Stimulated activated naive CD8-positive, alpha-beta T cell treated with anti-CD3 and anti-CD28 coated beads, Interleukin-15, Interleukin-2, amounts not matched to agents 100 U/mL and 50 U/mL, for 24 hours (primary cell): ENCODE data around the gene WDFY3.
"Not testable (repeated sequence)": the region's sequence is repeated elsewhere in the genome, so short reads cannot be mapped to it uniquely, and the experiment has no call there.

ENCODE experiments used
- ATAC-seq: fragments of 150-1000 bp; cut with Tn5 transposase; one replicate; pipeline ENCODE4 v1.10.0; 2021
- DNase-seq: peaks from one replicate; pipeline ENCODE4 v3.0.0; 2021

Gene WDFY3

DNA sequence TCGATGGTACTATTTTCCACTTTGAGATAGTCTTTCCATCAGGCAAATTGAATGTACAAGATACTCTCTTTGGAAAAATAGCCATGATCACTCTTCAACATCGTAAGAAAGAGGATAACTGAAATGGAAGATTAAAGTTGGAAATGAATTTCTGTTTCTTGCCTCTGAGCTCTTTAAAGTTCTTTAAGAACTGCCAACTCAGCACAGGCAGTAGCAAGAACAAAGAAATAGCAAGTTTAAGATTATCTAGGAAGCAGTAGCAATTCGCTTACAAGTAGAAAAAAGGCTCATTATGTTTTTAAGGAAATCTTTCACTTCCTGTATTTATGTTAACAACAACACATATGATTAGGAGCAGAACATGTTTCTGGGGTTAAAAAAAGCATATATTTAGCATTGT is 255.9 kb downstream of the WDFY3 start:
- no peak for DNase-seq
- no peak for ATAC-seq

DNA sequence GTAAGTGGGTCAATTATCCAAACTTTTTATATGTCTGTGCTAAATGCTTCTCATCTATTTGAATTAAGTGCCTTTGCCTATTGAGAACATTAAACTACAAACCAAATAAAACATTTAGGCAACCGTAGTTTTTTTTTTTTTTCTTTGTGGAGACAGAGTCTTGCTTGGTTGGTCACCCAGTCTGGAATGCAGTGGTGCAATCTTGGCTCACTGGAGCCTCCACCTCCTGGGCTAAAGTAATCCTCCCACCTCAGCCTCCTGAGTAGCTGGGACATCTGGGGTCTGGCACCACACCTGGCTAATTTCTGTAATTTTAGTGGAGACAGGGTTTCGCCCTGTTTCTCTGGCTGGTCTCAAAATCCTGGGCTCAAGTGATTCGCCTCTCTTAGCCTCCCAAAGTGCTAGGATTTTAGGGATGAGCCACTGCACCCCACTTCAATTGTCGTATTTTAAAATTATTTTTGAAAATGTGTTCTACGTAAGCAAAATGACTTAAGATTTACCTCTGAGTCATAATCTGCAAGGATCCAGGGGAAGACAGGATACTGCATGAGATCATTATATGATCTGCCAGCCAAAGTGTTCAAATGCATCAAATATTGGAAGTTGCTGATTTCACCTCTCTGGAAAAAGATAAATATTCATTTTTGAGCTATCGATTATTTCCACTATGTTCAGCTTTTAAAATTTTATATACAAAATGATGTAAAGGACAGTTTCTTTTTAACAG is 257.9 kb downstream of the WDFY3 start:
- no peak for ATAC-seq
- DNase-seq = no peak

DNA sequence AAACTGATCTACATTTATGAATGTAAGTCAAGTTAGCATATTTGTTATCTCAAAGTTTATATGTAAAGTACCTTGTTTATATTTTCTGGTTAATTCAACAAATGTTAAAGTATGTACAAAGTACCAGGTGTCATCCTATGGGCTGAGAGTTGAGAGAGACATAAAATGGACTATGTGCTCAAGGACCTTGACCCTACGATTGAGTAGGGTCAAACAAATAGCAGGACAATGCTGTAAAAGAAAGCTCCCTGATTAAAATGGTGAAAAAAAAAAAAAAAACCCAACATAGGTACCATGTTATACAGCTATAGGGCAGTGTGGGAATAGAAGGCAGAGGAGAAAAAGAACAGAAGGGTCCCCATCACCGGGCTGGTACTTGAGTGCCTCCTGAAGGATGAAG is 260.2 kb downstream of the WDFY3 start:
- no peak for DNase-seq

DNA sequence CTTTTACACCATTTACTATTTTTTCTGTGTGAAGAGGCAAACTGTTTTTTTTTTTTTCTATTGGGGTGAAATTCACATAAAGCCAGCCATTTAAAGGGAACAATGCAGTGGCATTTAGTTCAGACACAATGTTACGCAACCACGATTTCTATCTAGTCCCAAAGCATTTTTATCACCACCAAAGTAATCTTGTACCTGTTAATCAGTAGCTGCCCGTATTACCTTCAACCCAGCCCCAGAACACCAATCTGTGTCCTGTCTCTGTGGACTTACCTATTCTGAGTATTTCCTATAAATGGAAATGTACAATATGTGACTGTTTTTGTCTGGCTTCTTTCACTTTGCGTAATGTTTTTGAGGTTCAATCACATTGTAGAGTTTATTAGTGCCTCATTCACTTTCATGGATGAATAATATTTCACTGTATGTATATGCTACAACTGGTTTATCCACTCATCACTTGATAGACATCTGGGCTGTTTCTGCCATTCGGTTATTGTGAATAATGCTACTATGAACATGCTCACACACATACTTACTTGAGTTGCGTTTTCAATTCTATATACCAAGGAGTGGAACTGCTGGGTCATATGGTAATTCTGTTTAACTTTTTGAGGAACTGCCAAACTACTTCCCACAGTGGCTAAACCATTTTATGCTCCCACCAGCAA is 267.4 kb downstream of the WDFY3 start:
- no peak for ATAC-seq

More for the DNA sequence above, 260.2 kb downstream of the WDFY3 start:
- ATAC-seq = no peak

DNA sequence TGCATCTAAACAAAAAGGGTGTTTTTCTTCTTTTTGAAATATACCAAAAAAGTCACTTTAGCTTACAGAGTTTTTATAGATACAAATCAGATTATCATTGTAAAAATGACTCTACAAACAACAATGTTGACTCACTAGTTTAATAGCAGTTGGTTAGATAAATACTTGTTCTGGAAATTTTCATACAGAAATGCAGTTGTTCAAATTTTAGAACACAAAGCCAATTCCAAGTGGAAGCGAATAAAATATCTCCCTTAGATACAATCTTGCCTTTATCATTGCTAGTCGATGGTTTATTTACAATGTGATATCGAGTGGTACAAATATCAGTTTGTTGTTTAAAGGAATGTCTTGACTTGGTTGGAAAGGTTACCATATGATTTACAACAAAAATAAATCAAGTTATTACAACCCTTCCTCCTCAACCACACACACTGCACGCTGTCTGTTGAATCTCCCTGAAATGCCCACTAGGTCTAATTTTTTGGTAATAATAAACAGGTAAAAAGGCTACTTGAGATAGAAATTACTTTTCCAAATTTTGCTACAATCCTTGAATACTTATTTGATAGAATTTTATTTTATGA is 268.8 kb downstream of the WDFY3 start:
- DNase-seq = no peak

More for the DNA sequence above, 267.4 kb downstream of the WDFY3 start:
- DNase-seq = no peak

DNA sequence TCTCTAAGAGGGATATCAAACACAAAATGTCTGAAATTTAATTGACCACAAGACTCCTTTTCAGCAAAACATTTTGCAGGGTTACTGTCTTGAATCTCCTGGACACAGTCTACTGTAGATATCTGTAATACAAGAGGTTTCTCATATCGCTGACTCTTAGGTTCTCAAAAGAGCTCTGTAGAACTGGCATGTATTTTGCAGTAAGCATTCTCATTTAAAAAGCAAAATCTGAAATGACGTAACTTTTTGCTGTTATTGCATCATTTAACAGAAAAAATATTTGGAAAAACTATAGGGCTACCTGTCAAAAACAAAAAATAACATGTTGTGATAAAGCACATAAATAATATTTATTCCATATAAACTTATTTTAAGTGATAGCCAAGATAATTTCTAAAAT is 269.3 kb downstream of the WDFY3 start:
- DNase-seq (no peak), ATAC-seq (no peak)

More for the DNA sequence above, 268.8 kb downstream of the WDFY3 start:
- ATAC-seq = no peak

DNA sequence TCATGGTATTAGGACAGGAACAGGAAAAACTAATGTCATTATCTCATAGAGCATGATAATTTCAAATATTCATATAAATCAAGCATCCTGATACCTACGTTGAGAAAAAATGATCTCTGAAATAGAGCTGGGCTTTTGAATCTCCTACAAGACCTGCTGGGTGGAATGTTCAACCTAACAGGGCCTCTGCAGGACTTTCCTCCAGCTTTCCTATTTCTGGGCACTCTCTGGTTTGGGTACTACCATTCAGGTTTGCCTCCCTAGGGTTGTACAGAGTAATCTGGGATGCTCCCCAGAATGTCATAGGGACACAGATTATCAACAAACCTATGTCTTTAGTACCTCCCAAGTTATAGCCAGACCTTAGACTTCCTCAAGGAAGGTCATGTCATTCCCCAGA is 274.7 kb downstream of the WDFY3 start:
- no peak for ATAC-seq
- DNase-seq = no peak

DNA sequence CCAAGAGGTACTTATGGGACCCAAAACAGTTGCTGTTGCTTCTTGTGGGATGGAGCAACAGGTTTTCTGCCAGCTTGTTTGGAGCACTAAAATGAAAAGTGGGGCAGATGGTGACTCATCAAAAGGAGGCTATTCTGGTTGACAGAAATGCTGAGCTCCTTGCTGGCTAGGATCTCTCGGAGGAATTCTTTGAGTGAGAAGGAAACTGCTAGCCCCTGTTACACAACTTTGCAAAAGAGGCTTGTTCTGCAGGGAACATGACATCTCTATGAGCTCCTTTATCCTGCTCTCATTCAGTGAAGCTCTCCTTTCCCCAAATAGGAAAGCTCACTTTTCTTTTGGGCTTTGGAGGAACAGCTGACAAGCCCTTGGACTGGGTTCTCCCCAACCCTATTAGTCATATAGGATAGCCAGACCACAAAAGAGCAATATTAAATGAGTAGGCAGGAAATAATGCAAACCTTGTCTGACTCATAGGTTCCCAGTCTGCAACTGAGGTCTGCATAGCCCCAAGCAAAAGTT is 275.3 kb downstream of the WDFY3 start:
- DNase-seq (no peak), ATAC-seq (peak; percentile 76)

DNA sequence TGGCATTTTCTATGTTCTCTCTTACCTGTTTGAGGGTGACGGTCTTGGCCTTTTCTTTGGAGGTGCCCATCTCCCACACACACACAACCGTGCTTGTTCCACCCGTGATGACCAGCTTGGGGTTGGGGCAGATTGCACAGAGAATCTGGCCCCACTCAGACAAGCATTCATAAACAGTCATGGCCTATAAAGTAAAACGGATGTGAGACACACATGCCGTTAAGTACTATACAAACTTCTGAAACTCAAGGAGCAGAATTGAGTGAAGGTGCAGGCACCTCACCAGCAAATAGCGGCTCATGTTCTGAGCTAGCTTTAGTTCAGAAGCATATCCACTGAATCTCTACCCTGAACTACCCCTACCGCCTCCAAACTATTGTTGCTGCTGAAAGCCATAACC is 276.0 kb downstream of the WDFY3 start:
- DNase-seq (no peak), ATAC-seq (no peak)

DNA sequence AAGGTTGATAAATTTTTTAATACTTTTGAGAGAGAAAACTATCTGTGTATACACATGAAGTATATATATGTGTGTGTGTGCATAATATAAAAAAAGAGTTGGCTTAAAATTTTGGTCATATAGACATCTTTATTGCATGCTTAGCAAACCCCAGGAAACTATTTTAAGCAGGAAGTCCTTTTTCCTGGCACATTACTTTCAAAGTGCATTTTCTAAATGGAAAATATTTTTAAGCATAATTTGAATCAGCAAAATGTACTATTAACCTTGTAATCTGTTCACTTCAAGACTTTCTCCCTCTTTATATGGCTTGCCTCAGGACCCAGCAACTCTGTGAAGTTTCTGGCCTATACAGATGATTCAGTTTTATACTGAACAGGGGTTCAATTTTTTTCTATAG is 277.3 kb downstream of the WDFY3 start:
- DNase-seq = no peak

DNA sequence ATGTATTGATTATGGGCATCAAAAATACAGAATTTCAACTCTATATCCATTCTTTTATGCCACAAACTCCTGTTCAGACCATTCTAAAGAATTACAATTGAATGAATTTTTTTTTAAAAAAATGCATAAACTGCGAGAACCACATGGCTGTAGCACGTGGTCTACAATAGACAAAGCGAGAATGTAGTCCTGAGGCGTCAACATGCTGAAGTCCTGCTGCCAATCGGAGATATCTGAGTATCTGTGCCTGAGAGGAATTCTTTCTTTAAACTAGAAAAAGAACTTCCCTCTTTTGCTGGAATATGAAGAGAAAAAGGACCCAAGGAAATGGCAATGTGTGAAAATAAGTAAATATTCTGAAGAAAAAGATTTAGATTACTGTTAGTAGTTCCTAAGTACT is 277.9 kb downstream of the WDFY3 start:
- ATAC-seq = no peak

More for the DNA sequence above, 277.3 kb downstream of the WDFY3 start:
- no peak for ATAC-seq

DNA sequence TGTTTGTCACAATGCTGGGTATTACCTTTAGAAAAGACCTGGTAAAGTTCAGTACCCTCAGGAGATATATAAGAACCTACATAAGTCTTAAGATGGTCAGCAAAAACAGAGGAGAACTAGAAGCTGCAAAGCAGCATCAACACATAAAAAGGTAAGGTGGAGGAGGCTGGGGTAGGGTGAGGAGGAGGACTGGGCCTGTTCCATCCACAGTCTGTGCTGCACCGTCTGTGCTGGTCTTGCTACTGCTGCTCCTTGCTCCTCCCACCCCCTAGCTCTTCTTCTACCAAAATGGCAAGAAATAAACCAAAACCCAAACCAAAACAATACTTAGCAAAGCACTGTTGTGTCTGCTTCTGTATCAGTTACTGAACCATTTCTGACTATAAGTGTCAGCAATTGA is 281.4 kb downstream of the WDFY3 start:
- no peak for DNase-seq
- ATAC-seq = no peak

More for the DNA sequence above, 277.9 kb downstream of the WDFY3 start:
- no peak for DNase-seq

DNA sequence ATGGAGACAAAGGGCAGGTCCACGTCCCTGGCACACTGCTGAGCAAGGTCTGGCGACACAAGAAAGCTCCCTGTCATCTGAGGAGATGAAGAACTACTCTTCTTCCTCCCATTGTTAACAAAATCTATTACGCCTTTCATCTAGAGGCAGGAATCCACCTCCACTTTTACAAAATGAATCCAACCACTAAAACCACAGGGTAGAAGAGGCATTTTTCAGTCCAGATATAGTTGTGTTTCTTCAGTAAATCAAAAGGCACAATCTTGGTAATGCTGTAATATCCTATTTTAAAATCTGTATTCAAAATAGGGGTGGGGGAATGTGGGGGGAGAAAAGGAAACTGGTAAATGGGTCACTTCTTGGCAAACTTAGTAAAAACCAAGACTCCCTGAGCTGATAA is 282.1 kb downstream of the WDFY3 start:
- ATAC-seq (no peak), DNase-seq (no peak)

DNA sequence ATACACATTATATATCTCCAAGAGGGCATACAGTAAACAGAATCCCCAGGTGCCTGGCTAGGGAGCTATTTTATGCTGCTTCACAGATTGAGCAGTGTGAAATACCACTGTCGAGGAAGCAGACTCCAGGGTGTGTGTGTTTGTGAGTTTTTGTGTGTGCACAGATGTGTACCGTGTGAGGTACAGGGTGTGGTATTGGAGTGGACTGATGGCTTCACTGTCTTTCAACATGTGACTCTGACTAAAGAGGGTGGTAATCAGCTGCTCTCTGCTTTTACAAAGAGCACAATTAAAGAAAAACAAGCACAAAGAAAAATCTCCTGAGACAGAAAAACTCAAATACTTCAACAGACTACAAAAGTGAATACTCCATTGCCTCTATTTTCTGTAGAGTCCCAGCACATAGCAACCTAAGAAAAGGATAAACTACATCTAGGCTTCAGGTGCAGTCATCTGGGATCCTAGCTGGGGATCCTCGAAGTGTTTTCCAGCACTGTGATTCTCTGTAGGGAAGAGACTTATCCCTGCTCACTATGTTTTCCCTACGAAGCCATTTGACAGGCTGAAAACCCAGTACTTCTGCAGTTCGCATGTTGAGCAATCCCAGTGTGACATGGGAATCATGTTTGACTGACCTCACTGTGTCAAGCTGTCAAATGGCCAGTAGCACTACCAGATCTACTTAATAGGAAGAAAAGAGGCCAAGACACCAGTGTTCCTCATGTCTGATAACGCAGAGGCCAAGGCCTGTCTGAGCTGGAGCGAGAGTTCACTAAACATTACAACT is 283.2 kb downstream of the WDFY3 start:
- ATAC-seq = no peak
- no peak for DNase-seq

DNA sequence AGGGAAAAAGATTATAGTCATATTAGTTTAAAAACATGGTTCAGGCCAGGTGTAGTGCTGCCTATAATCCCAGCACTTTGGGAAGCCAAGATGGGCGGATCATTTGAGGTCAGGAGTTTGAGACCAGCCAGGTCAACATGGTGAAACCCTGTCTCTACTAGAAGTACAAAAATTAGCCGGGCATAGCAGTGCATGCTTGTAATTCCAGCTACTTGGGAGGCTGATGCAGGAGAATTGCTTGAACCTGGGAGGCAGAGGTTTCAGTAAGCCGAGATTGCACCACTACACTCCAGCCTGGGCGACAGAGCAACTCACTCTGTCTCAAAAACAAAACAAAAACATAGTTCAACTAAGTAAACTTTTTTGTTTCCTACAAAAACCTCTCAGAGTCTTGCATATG is 283.8 kb downstream of the WDFY3 start:
- DNase-seq, ATAC-seq: not testable (repeated sequence)

DNA sequence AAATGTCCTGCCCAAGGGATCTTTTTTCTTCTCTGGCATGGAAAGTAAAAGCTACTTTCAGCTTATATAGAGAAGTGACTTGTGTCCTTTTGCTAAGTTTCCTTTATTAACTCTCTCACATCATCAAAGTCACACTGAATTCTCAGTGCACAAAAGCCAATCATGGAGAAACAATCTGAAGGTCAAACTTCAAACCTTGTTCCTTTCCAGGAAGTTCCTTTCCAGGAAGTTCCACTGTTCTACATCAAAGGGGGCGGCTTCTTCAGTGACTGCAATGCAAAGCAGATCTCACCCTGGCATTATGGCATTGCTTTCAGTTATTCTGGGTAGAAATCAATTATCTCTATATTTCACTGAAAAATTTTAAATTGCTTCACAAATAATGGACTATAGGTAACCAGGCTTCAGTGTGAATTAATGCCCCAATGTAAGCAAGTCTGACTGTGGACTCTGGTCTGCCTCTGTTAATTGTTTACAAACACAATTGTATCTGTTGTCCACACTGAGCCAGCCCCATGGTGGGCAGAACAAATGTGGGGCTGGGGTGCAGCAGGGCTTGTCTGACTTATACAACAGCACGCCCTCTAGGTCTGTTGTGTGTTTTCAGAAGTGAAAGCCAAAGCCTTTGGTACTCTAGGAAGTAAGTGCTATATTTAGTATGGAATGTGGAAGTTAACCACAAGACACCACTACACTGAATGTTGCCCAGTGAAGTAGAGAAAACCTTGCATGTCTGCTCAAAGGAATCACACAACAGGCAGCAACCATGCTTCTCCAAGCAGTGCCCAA is 284.8 kb downstream of the WDFY3 start:
- ATAC-seq (peak; percentile 22), DNase-seq (no peak)

DNA sequence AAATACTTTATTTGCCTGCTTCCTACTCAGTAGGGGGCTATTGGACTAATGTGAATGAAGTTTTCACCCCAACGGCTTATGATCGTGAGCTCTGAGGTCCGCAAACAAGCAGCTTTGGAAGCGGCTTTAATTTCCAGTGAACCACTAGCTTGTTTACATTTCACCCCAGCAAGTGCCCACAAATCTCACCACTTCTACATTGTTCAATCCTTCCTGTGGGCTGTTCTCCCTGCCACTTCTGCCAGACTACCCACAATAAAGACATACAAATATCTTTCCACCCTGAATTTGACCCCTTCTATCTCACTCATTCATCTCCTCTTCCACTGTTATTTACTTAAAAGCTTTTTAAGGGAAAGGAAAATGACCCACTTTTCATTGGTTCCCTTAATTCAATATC is 285.5 kb downstream of the WDFY3 start:
- ATAC-seq = no peak
- no peak for DNase-seq

DNA sequence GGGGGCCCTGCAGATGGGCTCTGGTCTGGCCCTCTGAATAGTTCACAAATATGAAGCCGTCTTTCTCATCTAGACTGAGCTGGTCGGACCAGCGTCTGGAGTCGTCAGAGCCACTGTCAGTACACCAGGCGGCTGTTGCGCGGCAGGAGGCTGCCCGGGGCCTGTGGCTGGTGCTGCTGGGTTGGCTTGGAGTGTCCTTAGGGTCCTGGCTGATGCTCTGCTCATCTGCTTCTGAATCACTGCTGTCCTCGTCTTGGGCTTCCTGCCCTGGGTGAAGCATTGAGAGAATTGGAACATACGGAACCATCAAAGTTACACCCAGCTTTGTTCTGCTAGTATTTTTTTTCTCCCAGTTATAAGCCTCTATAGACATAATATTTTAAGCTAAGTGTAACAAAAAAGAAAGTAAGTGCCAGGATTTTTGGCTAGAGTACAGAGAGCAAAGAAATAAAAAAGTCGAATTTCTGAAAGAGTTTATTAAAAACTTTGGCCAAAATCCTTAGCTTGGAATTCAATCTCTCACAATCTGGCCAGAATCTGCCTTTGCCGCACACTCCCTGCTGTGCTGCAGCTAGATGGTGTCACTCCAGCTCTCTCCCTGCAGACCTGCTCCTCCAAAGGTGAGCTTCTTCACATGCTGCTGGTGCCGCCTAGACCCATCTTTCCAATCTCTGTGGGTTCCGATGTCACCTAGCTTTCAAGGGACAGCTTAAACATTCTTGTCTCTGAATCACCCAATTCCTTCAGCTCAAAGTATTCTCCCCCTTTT is 287.3 kb downstream of the WDFY3 start:
- DNase-seq (no peak), ATAC-seq (no peak)

DNA sequence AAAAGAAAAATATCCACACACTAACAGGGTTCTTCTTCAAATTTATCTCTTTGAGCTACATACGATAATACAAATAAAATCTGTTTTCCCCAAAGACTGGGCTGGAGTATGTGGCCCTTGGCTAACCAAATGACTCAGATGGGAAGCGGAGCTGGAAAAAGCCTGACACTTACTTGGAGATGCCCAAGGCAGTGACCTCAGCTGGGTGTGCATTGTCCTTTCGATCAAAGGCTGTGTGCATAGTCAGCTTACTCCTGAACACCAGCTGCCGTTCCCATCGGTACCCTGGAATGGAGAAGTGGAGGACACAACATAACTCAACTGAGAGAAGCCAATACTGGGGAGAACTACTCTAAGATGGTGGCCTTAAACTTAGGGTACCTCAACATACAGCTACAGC is 288.5 kb downstream of the WDFY3 start:
- DNase-seq = no peak
- no peak for ATAC-seq

DNA sequence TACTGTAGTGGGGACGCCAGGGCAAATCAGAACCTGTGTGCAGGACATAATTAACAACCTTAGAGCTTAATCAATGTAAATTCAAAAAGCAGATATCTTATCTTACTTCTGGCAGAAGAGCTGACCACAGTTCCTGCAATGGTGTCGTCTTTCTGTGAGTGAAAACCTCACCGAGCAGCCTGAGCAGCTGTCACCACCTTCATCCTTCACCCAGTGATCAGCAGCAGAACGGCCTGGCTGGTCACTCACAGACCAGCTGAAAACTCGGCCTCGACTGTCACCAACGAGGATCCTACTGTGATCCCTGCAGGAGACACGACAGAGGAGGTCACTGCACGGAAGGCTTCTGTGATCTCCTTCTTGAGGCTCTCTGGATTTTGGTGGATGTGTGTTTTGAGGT is 289.4 kb downstream of the WDFY3 start:
- DNase-seq (no peak), ATAC-seq (no peak)
